ENCODE measurements around the gene TPSB2. TPM values are rescaled to one million over a fixed set of nuclear protein-coding genes. Genes with fewer than 3 reads are reported as not detected.

Gene TPSB2
- total and polyA plus RNA-seq, 4 donors: 0.46 to 154 (median 52.2) TPM

- no peak overlapping the region for H3K4me3 ChIP-seq
- H3K27ac ChIP-seq (ENCODE audit: low read depth in 1 of 2, low read length in 1 of 2): no peak overlapping the region
- no peaks in the 10 kb centered on the region for H3K9me3 ChIP-seq (ENCODE audit: control insufficient read depth in 4 of 4, insufficient read depth in 3 of 4, low read length in 3 of 4)
- no peaks in the 10 kb centered on the region for H3K27me3 ChIP-seq (ENCODE audit: control insufficient read depth in 3 of 3, insufficient read depth in 3 of 3, low read length in 2 of 3)
- no peak overlapping the region for H3K9ac ChIP-seq (ENCODE audit: insufficient read depth in 1 of 2, low read length in 2 of 2)
- H3K4me1 ChIP-seq (ENCODE audit: control insufficient read depth in 5 of 5, insufficient read depth in 5 of 5, low read length in 5 of 5): no peaks in the 10 kb centered on the region
- DNase-seq (no peak), ATAC-seq (ENCODE audit: insufficient read depth, low FRiP score) (no peak)
- 74 to 77% methylated on average over 32 of the region's 32 CpGs for WGBS, 2 donors
- TF ChIP-seq CTCF (IDR thresholded peaks at IDR 0.05; ENCODE audit: control extremely low read depth, extremely low read depth): no peak
- peaks cover 0 to 1% (median 0%) of the 10 kb centered on the region in 4 donors for H3K36me3 ChIP-seq (ENCODE audit: control insufficient read depth in 4 of 4, insufficient read depth in 4 of 4, low read length in 4 of 4)
Observed at GRCh38 chr16:1215574-1216295, 14.2 kb downstream of the TPSB2 start.

GRCh38 chr16:1214719-1215118, 15.3 kb downstream of the TPSB2 start:
- H3K36me3 ChIP-seq (ENCODE audit: control insufficient read depth in 4 of 4, insufficient read depth in 4 of 4, low read length in 4 of 4): peaks cover 0 to 1% (median 0%) of the 10 kb centered on the region in 4 donors
- no peak overlapping the region for H3K9ac ChIP-seq (ENCODE audit: insufficient read depth in 1 of 2, low read length in 2 of 2)
- H3K9me3 ChIP-seq (ENCODE audit: control insufficient read depth in 4 of 4, insufficient read depth in 3 of 4, low read length in 3 of 4): no peaks in the 10 kb centered on the region
- H3K4me1 ChIP-seq (ENCODE audit: control insufficient read depth in 5 of 5, insufficient read depth in 5 of 5, low read length in 5 of 5): no peaks in the 10 kb centered on the region
- H3K27me3 ChIP-seq (ENCODE audit: control insufficient read depth in 3 of 3, insufficient read depth in 3 of 3, low read length in 2 of 3): no peaks in the 10 kb centered on the region
- no peak overlapping the region for H3K4me3 ChIP-seq
- H3K27ac ChIP-seq (ENCODE audit: low read depth in 1 of 2, low read length in 1 of 2): no peak overlapping the region
- ATAC-seq (ENCODE audit: insufficient read depth, low FRiP score) (no peak), DNase-seq (no peak)
- 79 to 86% methylated on average over 16 of the region's 16 CpGs for WGBS, 2 donors
- TF ChIP-seq CTCF (IDR thresholded peaks at IDR 0.05; ENCODE audit: control extremely low read depth, extremely low read depth): no peak

- Histone ChIP-seq H3K9me3 (ENCODE audit: control insufficient read depth in 4 of 4, insufficient read depth in 3 of 4, low read length in 3 of 4) (no peaks in the 10 kb centered on the region), H3K27me3 (ENCODE audit: control insufficient read depth in 3 of 3, insufficient read depth in 3 of 3, low read length in 2 of 3) (no peaks in the 10 kb centered on the region), H3K4me3 (no peak overlapping the region), H3K4me1 (ENCODE audit: control insufficient read depth in 5 of 5, insufficient read depth in 5 of 5, low read length in 5 of 5) (no peaks in the 10 kb centered on the region), H3K27ac (ENCODE audit: low read depth in 1 of 2, low read length in 1 of 2) (no peak overlapping the region), H3K9ac (ENCODE audit: insufficient read depth in 1 of 2, low read length in 2 of 2) (no peak overlapping the region), H3K36me3 (ENCODE audit: control insufficient read depth in 4 of 4, insufficient read depth in 4 of 4, low read length in 4 of 4) (peaks cover 0 to 1% (median 0%) of the 10 kb centered on the region in 4 donors)
- 82 to 89% methylated on average over 24 to 25 of the region's 25 CpGs for WGBS, 2 donors
- no peak for TF ChIP-seq CTCF (IDR thresholded peaks at IDR 0.05; ENCODE audit: control extremely low read depth, extremely low read depth)
- no peak for DNase-seq
- no peak for ATAC-seq (ENCODE audit: insufficient read depth, low FRiP score)
Observed at GRCh38 chr16:1213796-1214372, 16.1 kb downstream of the TPSB2 start.

All from lung (tissue), 12 donors.